Upper lobe of left lung (tissue), 4 donors: Measurements from ENCODE around the gene HCFC1.

Source experiments
- CTCF ChIP-seq, 6 experiments: fragments of 450-650 bp in 4 of 6; fragments of 200-600 bp in 2 of 6; sonication (generic) in 2 of 6; IDR thresholded peaks; one replicate each; pipeline ENCODE4 v1.5.1; 2016 to 2019; ENCODE audit warnings: antibody characterized with exemption in 6 of 6
- POLR2A ChIP-seq, 4 donors: fragments of 450-650 bp; IDR thresholded peaks; one replicate each; pipeline ENCODE4 v1.5.1; 2016 to 2017; ENCODE audit warnings: antibody characterized with exemption in 4 of 4, mild to moderate bottlenecking in 2 of 4
- POLR2AphosphoS5 ChIP-seq, 2 donors: sonication (generic); formaldehyde crosslinking; IDR thresholded peaks; one replicate each; pipeline ENCODE4 v1.5.1; 2017; ENCODE audit warnings: antibody characterized with exemption in 2 of 2

DNA sequence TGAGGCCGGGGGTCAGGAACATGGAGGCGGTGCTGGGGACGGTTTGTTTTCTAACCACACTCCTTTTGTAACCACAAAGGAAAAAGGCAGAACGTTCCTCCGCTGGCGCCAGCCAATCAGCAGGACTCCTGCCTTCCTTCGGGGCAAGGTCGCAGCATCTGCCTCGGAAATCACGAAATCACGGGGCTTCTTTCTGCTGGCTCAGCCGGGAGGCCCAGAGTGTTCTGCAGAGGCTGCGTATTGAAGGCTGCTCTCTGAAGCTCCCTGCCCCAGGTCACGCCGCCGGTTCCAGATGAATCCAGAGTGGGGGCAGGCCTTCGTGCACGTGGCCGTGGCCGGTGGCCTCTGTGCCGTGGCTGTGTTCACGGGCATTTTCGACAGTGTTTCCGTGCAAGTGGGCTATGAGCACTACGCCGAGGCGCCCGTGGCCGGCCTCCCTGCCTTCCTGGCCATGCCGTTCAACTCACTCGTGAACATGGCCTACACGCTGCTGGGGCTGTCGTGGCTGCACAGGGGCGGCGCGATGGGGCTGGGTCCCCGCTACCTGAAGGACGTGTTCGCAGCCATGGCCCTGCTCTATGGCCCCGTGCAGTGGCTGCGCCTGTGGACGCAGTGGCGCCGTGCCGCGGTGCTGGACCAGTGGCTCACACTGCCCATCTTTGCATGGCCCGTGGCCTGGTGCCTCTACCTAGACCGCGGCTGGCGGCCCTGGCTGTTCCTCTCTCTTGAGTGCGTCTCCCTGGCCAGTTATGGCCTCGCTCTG lies 10.3 kb upstream of the HCFC1 start:
- TF ChIP-seq POLR2A (IDR thresholded peaks at IDR 0.05): peak in 1 of 4 donors; percentile 42
- TF ChIP-seq CTCF (IDR thresholded peaks at IDR 0.05): no peak
- peak in 1 of 2 donors; percentile 15 for TF ChIP-seq POLR2AphosphoS5 (IDR thresholded peaks at IDR 0.05)
